Astrocyte (in vitro differentiated cells and primary cell): ENCODE results near the gene FAM221A.

ENCODE experiments used
- CTCF ChIP-seq: IDR thresholded peaks from 2 replicates; pipeline ENCODE4 v1.5.1; 2011; ENCODE audit warnings: low read depth, mild to moderate bottlenecking, inconsistent platforms, low read length, moderate library complexity; ENCODE audit not compliant: insufficient read depth
- EZH2 ChIP-seq: IDR thresholded peaks from 2 replicates; pipeline ENCODE4 v1.6.1; 2012; ENCODE audit warnings: mild to moderate bottlenecking, low read length, inconsistent platforms; ENCODE audit not compliant: insufficient read depth

GRCh38 chr7:23714579-23714978 is 34.6 kb downstream of the FAM221A start:
- no peak for TF ChIP-seq CTCF
- no peak for TF ChIP-seq EZH2
